OCI-LY1 (cell line): Measurements from ENCODE around the gene COL20A1.

Experiments used
- H2AFZ ChIP-seq: fragments of 200-600 bp; sonication (generic), shearing (Covaris generic); 2 replicates; pipeline ENCODE4 v1.6.0; 2014; ENCODE audit warnings: antibody characterized with exemption, mild to moderate bottlenecking, low read length
- H3F3A ChIP-seq: fragments of 200-600 bp; sonication (generic), shearing (Covaris generic); 2 replicates; pipeline ENCODE4 v1.6.0; 2014; ENCODE audit warnings: mild to moderate bottlenecking, antibody characterized with exemption, low read length, moderate library complexity; ENCODE audit not compliant: insufficient read depth
- H3K27ac ChIP-seq: fragments of 200-600 bp; sonication (generic); 2 replicates; pipeline ENCODE4 v1.5.1; 2014; ENCODE audit warnings: low read length, mixed run types, mild to moderate bottlenecking, low read depth; ENCODE audit not compliant: poor library complexity, severe bottlenecking
- H3K27me3 ChIP-seq: fragments of 200-600 bp; sonication (generic); 2 replicates; pipeline ENCODE4 v1.6.0; 2014; ENCODE audit warnings: antibody characterized with exemption, mild to moderate bottlenecking, low read length, moderate library complexity; ENCODE audit not compliant: insufficient read depth
- H3K36me3 ChIP-seq: fragments of 200-600 bp; sonication (generic); 2 replicates; pipeline ENCODE4 v1.6.1; 2014; ENCODE audit warnings: mild to moderate bottlenecking, antibody characterized with exemption, low read length, moderate library complexity, mixed read lengths; ENCODE audit not compliant: insufficient read depth
- H3K4me1 ChIP-seq: fragments of 200-600 bp; sonication (generic); 2 replicates; pipeline ENCODE4 v1.5.1; 2014; ENCODE audit warnings: mild to moderate bottlenecking, low read length, moderate library complexity; ENCODE audit not compliant: insufficient read depth, severe bottlenecking
- H3K4me2 ChIP-seq: fragments of 200-600 bp; sonication (generic), shearing (Covaris generic); 2 replicates; pipeline ENCODE4 v1.6.1; 2014; ENCODE audit warnings: low read length
- H3K4me3 ChIP-seq: fragments of 200-600 bp; sonication (generic); 2 replicates; pipeline ENCODE4 v1.5.1; 2014; ENCODE audit warnings: low read length, low read depth, mild to moderate bottlenecking, mixed read lengths; ENCODE audit not compliant: poor library complexity, severe bottlenecking
- H3K79me2 ChIP-seq: fragments of 200-600 bp; shearing (Covaris generic); 2 replicates; pipeline ENCODE4 v1.6.1; 2016; ENCODE audit warnings: mixed run types, low read length, mixed read lengths; ENCODE audit not compliant: insufficient read depth
- H3K9ac ChIP-seq: fragments of 200-600 bp; sonication (generic), shearing (Covaris generic); 2 replicates; pipeline ENCODE4 v1.6.1; 2014; ENCODE audit warnings: mild to moderate bottlenecking, low read length, mixed read lengths
- H3K9me2 ChIP-seq: fragments of 200-600 bp; sonication (generic), shearing (Covaris generic); 2 replicates; pipeline ENCODE4 v1.6.1; 2014; ENCODE audit warnings: low read depth, mild to moderate bottlenecking, low read length, mixed read lengths
- H3K9me3 ChIP-seq: fragments of 200-600 bp; shearing (Covaris generic); 2 replicates; pipeline ENCODE4 v1.6.1; 2014; ENCODE audit warnings: low read length, mixed read lengths
- H4K20me1 ChIP-seq: fragments of 200-600 bp; sonication (generic), shearing (Covaris generic); 2 replicates; pipeline ENCODE4 v1.6.0; 2016; ENCODE audit warnings: mild to moderate bottlenecking, low read length; ENCODE audit not compliant: insufficient read depth
- EZH2 ChIP-seq: fragments of 200-600 bp; sonication (generic), shearing (Covaris generic); IDR thresholded peaks from 2 replicates; pipeline ENCODE4 v1.8.0; 2017; ENCODE audit warnings: borderline replicate concordance, mixed run types, mild to moderate bottlenecking, antibody characterized with exemption, low read length, moderate library complexity, mixed read lengths
- TF ChIP-seq, protein P1 (sequence below): fragments of 200-600 bp; sonication (generic), shearing (Covaris generic); IDR thresholded peaks from 2 replicates; pipeline ENCODE4 v1.5.1; 2017; ENCODE audit warnings: mild to moderate bottlenecking, antibody characterized with exemption, low read length, moderate library complexity, mixed read lengths

Gene COL20A1

DNA sequence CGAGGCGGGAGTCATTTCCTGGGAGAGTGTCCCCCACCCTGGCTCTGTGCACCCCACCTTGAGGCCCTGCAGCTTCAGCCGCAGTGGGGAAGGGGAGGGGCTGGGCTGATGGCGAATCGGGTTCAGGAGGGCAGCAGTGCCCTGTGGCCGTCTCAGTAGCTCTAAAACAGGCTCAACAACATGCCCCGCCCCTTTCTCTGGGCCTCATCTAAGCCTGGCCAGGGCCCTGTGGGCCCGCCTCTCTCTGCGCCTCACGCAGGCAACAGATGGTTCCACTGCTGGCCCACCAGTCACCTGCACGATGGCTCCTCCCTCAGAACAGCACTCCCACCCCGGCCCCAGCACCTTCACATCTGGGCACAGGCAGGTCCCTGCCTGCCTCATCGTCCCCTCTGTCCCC, 38.0 kb downstream of the COL20A1 start:
- TF ChIP-seq, protein P1, sequence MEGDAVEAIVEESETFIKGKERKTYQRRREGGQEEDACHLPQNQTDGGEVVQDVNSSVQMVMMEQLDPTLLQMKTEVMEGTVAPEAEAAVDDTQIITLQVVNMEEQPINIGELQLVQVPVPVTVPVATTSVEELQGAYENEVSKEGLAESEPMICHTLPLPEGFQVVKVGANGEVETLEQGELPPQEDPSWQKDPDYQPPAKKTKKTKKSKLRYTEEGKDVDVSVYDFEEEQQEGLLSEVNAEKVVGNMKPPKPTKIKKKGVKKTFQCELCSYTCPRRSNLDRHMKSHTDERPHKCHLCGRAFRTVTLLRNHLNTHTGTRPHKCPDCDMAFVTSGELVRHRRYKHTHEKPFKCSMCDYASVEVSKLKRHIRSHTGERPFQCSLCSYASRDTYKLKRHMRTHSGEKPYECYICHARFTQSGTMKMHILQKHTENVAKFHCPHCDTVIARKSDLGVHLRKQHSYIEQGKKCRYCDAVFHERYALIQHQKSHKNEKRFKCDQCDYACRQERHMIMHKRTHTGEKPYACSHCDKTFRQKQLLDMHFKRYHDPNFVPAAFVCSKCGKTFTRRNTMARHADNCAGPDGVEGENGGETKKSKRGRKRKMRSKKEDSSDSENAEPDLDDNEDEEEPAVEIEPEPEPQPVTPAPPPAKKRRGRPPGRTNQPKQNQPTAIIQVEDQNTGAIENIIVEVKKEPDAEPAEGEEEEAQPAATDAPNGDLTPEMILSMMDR: no peak
- TF ChIP-seq EZH2: no peak
- Histone ChIP-seq H4K20me1 (no peaks in the 10 kb centered on the region), H3K4me2 (no peak overlapping the region), H3K4me3 (no peak overlapping the region), H3K27ac (no peak overlapping the region), H3K9me3 (no peaks in the 10 kb centered on the region), H3K27me3 (peaks cover 7% of the 10 kb centered on the region; the same call in 1 of the 2 replicates), H3K4me1 (no peaks in the 10 kb centered on the region), H3K79me2 (no peaks in the 10 kb centered on the region), H3K36me3 (no peaks in the 10 kb centered on the region; the same call in 1 of the 2 replicates), H3F3A (no peaks in the 10 kb centered on the region), H3K9ac (no peak overlapping the region), H3K9me2 (no peaks in the 10 kb centered on the region), H2AFZ (no peak overlapping the region)

DNA sequence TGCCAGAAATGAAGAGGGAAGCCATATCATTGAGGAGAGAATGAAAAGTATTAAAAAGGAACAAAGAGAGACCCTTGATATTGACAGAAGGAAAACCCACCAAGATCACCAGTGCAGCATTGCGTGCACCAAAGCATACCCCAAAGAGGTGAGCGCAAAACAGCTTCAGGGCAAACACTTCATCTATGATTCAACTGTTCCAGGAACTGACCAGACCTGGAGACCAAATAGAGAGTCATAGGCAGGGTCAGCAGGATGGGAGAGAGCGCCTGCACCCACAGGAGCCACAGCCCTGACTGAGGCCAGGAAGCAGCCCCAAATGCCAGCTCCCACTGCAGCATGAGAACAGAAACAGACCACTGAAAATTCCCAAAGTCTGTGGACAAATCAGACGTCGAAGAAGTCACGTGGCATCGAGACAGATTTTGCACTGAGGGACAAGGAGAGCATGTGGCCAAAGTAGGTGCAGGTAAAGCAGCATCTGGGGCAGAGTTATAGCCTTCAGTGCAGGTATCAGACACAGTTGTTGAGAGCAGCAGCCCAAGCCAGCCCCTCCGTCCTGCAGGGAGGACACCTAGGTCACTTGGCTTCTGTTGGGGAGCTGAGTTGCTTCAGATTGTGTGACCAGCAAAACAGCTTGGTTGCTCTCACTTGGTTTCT, 38.9 kb downstream of the COL20A1 start:
- Histone ChIP-seq H4K20me1 (no peaks in the 10 kb centered on the region), H3K9me2 (no peaks in the 10 kb centered on the region), H3K9ac (no peak overlapping the region), H3K4me3 (no peak overlapping the region), H3K4me2 (no peak overlapping the region), H3F3A (no peaks in the 10 kb centered on the region), H3K79me2 (no peaks in the 10 kb centered on the region), H3K4me1 (no peaks in the 10 kb centered on the region), H3K9me3 (no peaks in the 10 kb centered on the region), H2AFZ (no peak overlapping the region), H3K36me3 (no peaks in the 10 kb centered on the region; the same call in 1 of the 2 replicates), H3K27ac (no peak overlapping the region), H3K27me3 (peaks cover 7% of the 10 kb centered on the region; the same call in 1 of the 2 replicates)
- no peak for TF ChIP-seq EZH2
- TF ChIP-seq, protein P1: no peak

DNA sequence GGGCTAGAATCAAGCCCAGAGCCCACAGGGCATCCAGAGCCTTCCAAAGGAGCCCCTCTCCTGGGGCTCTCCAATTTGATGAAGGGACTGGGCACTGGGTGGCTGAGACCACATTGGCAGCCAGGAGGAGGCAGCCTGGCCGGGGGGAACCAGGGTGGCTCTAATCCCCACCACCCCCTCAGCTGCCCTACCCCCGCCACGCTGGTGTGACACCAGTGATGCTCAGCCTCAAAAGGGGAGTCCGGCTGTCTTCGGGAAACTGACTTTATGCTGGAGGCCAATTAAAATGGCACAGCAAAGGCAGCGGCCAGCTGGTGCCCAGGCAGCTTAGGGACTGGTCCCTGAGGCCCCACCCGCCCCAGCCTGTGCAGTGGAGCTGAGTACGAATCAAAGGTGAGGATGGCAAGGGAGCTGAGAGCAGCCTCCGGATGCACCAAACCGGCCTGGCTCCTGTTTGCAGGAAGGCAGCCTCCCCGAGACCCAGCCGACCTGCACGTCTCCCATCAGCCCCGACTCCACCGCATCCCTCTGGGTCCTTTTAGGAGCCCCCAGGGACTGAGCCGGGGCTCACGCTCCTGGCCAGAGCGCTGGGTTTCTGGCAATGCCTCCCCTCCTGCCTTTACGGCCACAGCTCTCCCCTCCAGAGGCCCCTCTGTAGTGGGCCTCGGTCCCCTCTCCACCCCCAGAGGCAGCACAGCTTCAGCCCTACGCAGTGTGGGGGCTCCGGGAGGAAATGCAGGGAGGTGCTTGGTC, 39.7 kb downstream of the COL20A1 start:
- no peak for TF ChIP-seq EZH2
- TF ChIP-seq, protein P1: no peak
- H3K4me2 ChIP-seq: no peak overlapping the region
- no peaks in the 10 kb centered on the region for H3K9me3 ChIP-seq
- H4K20me1 ChIP-seq: no peaks in the 10 kb centered on the region
- H3K79me2 ChIP-seq: no peaks in the 10 kb centered on the region
- no peaks in the 10 kb centered on the region for H3K4me1 ChIP-seq
- H3K9ac ChIP-seq: no peak overlapping the region
- H3K9me2 ChIP-seq: no peaks in the 10 kb centered on the region
- H3K4me3 ChIP-seq: no peak overlapping the region
- H3K36me3 ChIP-seq: no peaks in the 10 kb centered on the region
- no peaks in the 10 kb centered on the region for H3F3A ChIP-seq
- peaks cover 7% of the 10 kb centered on the region; the same call in 1 of the 2 replicates for H3K27me3 ChIP-seq
- H3K27ac ChIP-seq: no peak overlapping the region
- H2AFZ ChIP-seq: no peak overlapping the region
